ENCODE data around the gene KLHDC7B.
A peak's percentile ranks its signal among the peaks of the same experiment; 100 is the strongest.

KLHDC7B gene

GRCh38 chr22:50545522-50546325, at the start of gene KLHDC7B:
Gene KLHDC7B (plus strand): TSS chr22:50545899. CDS start chr22:50546244, 345 bp downstream.
- DNase-seq (ENCODE audit: low read depth, low spot score) = no peak

- no peak for DNase-seq (ENCODE audit: low read depth, low spot score)
Observed at GRCh38 chr22:50497093-50497492, 48.6 kb upstream of the KLHDC7B start.

DNA sequence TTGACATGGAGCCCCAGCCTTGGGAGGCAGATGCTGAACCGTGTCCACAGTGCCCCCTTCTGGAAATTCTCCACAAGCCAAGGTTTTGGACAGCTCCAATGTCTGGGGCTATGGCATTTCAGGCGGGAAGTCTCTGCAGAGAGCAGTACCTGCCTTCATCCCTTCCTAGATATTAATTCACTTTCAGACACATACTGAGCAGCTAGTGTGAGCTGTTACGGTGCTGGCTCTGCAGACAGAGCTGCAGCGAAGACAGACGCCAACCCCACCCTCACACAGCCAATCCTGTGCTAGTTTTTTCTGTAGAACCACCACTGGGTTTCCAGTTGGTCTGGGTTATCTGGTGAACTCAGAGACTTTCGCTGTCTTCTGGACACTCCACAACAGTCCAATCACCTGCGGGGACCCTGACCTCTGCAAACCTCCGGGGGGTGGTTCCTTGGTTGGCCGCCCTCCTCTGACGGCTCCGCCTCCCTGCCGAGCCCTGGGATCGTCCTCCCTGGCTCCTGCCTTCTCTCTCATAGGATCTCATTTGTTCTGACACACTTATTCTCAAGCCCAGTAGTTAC, 47.3 kb upstream of the KLHDC7B start:
- peak; percentile 40 for DNase-seq (ENCODE audit: low read depth, low spot score)

- no peak for DNase-seq (ENCODE audit: low read depth, low spot score)
Observed at GRCh38 chr22:50500452-50500851, 45.2 kb upstream of the KLHDC7B start.

- DNase-seq (ENCODE audit: low read depth, low spot score) = no peak
Observed at GRCh38 chr22:50502096-50502495, 43.6 kb upstream of the KLHDC7B start.

GRCh38 chr22:50502628-50503474, 42.8 kb upstream of the KLHDC7B start:
- DNase-seq (ENCODE audit: low read depth, low spot score) = no peak

DNA sequence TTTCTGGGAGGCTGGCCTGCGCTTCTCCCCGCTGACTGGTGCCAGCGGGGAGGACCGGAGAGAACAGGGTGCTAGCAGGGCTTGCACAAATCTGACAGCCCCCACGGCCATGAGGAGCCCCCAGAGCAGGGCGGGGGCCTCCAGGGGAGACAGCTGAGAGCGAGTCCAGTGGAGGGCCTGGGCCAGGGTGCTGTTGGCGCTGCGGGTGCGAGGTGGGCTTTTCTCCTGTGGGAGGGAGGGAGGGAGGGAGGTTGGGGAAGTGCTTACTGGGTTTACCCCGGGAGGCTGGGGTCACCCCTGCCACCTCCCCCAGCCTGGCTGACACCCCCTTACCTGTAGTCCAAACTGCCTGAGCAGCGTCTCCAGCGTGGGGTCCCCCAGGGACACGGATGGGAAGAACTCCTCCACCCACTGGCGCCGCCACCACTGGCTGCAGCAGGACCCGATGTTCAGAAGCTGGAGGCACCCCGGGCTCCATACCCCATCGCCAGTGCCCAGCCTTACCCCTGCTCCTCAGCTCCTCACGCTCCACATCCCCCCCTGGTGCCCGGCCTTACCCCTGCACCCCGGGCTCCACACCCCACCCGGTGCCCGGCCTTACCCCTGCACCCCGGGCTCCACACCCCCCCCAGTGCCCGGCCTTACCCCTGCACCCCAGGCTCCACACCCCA, 42.1 kb upstream of the KLHDC7B start:
- no peak for DNase-seq (ENCODE audit: low read depth, low spot score)

DNA sequence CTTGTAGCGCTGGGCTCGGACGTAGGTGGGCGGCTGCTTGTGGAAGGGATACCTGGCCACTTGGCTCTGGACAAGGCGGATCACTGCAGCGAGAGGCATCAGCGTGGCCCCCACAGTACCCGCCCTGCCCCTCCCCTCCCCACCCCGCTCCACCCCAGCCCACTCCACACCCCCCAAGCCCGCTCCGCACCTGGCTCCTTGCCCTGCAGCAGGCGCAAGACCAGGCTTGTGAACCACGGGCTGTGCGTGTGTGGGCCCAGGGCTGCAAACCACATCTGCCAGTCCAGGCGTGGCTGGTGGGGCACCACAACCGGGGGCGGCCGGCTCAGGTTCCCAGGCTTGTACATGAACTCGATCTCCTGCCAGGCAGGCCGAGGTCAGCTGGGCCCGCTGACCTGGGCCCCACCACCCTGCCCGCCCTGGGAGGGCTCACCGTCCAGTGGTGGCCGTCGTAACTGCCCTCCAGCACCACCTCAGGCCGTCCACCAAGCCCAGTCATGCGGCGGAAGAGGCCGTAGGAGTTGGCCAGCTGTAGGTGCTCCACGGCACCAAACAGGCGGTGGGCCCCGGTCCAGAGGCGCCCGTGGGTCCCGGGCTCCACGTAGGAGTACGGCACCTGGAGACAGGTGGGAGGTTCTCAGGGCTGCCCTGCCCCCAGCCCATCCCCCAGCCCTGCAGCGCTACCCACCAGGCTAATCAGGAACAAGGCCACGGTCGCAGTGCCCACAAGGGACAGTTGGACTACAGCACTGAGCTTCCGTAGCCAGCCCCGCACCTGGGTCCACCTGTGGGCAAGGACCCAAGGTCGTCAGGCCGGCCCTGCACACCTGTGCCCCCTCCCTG, 41.1 kb upstream of the KLHDC7B start:
- DNase-seq (ENCODE audit: low read depth, low spot score) = no peak

GRCh38 chr22:50505276-50505775, 40.4 kb upstream of the KLHDC7B start:
- no peak for DNase-seq (ENCODE audit: low read depth, low spot score)

DNA sequence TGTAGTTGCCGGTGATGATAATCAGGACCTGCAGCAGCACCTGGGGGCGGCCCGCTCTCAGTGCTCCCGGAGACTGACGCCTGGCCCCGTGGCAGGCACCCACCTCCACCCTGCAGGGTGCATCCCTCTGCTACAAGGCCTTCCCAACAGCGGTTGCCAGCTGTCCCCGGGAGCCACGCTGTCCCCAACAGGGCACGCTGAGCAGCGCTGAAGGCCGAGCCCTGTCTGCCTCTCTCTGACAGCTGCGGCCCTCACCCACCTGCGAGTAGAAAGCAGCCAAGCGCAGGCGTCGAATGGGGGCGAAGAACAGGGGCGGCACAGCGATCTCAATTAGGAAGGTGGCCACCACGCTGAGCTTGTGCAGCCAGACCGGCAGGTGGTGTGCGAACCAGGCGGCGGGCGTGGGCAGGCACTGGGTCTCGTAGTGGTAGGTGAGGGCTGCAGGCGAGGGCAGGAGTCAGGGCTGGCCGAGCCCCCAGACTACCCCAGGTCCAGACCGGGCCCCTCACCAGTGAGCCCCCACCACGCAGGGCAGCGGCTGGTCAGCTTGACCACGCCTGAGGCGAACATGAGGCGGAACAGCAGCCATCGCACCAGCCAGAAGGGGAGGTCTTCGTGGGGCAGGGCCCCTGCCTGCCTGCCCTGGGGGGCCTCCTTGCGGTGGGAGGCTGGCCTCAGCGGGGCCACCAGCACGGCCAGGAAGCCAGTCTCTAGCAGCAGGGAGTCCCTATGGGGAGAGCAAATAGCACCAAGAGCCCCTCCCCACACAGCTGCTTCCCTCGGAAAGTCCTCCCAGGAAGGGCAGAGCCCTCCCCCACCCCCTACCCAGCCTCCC, 39.7 kb upstream of the KLHDC7B start:
- DNase-seq (ENCODE audit: low read depth, low spot score) = no peak

DNA sequence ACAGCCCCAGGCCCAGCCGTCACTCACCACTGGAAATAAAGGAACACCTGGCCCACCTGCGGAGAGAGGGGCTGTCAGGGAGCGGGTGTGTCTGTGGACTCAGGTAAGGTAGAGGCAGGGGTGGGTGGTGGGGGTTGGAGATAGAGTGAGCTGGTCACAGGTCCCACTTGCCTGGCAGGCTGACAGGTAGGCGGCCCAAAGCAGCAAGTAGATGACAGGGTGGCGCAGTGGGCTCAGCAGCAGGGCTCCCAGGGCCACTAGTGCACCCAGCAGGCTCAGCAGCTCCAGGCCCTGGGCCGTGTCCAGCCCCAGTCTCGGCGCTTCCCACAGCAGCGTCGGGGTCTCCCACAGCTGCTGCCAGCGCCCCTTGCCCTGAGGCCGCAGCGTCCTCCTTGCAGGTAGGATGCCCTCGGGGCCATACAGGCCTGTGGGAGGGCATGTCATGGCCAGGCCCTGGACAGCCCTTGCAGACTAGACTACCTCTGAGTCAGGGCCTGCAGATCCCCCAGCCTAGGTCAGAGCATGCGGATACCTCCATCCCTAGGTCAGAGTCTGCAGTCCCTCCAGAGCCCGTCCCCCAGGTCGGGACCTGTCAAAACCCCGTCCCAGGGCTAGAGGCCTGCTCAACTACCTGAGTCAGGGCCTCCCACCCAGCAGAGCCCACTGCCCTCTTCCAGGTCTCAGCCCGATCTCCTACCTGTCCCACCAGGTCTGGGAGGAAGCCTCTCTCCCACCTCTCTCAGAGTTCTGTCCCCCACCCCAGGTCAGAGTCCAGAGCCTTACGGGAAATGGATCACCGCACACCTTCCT, 38.9 kb upstream of the KLHDC7B start:
- DNase-seq (ENCODE audit: low read depth, low spot score) = no peak

GRCh38 chr22:50507421-50507990, 38.2 kb upstream of the KLHDC7B start, which contains the start of gene LMF2:
Gene LMF2 (minus strand): TSS chr22:50507702. CDS start chr22:50507675, 27 bp downstream.
- no peak for DNase-seq (ENCODE audit: low read depth, low spot score)

GRCh38 chr22:50507991-50508884, 37.5 kb upstream of the KLHDC7B start, which contains the start of gene NCAPH2:
Gene NCAPH2 (plus strand): TSS chr22:50508224. CDS start chr22:50508338, 114 bp downstream.
- DNase-seq (ENCODE audit: low read depth, low spot score) = peak; percentile 77

GRCh38 chr22:50508897-50509296, 36.8 kb upstream of the KLHDC7B start:
- DNase-seq (ENCODE audit: low read depth, low spot score) = no peak

DNA sequence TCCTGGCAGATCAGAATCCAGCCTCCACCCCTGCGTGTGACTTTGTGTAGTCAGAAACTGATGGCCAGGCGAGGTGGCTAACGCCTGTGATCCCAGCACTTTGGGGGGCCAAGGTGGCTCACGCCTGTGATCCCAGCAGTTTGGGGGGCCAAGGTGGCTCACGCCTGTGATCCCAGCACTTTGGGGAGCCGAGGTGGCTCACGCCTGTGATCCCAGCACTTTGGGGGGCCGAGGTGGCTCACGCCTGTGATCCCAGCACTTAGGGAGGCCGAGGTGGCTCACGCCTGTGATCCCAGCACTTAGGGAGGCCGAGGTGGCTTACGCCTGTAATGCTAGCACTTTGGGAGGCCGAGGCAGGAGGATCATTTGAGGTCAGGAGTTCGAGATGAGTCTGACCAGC, 32.5 kb upstream of the KLHDC7B start:
- no peak for DNase-seq (ENCODE audit: low read depth, low spot score)

DNA sequence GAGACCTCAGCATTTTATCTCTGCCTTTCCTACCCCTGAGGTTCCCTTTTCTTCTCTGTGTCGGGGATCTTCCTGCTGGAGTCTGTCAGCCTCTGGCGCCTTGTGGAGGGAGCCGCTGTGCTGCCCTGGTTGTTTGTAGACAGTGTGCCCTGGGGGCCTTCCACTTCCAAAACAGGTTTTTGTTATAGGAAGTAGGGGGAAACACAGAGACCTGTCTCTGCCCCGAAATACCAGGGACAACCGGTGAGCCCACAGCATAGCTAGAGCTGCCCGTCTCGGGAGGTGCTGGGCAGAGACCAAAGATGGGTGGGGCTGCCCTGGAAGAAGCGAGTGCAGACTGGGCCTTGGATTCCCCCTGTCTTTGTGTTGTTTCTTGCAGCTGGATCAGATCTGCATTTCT, 29.6 kb upstream of the KLHDC7B start:
- DNase-seq (ENCODE audit: low read depth, low spot score) = no peak

DNA sequence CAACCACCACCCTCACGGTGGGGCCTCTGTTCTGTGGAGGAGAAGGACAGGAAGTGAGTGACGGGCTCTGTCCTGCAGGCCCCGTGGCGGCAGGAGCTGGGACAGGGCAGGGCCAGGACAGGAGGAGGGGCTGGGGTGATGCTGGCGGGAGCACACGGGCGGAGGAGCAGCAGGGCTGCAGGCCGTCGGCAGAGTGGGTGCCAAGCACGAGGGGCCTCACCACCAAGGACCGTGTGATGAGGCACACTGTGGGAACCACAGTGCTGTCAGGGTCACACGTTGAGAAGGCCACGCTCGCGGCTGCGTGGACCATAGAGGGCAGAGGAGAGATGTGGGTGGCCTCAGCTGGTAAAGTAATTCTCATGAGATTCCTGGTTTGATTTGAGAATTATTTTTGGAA, 28.8 kb upstream of the KLHDC7B start:
- no peak for DNase-seq (ENCODE audit: low read depth, low spot score)
